Mesendoderm (in vitro differentiated cells): ENCODE results near the gene GPR150.
A peak's percentile ranks its signal among the peaks of the same experiment; 100 is the strongest.

ENCODE experiments used
- DNase-seq: peaks from one replicate; pipeline ENCODE4 v3.0.0; 2013
- H2AK5ac ChIP-seq: 2 replicates; pipeline ENCODE4 v1.6.1; 2013; ENCODE audit warnings: low read length, inconsistent platforms
- H2BK120ac ChIP-seq: 2 replicates; pipeline ENCODE4 v1.6.1; 2013; ENCODE audit warnings: low read depth, mild to moderate bottlenecking, low read length, moderate library complexity, mixed read lengths
- H2BK15ac ChIP-seq: replicated peaks from 2 replicates; pipeline ENCODE4 v1.6.1; 2013; ENCODE audit warnings: low read depth, mild to moderate bottlenecking, moderate library complexity
- H2BK5ac ChIP-seq: 2 replicates; pipeline ENCODE4 v1.6.1; 2013; ENCODE audit warnings: low read length, inconsistent platforms
- H3K18ac ChIP-seq: 2 replicates; pipeline ENCODE4 v1.6.1; 2013; ENCODE audit warnings: mild to moderate bottlenecking, low read length, mixed read lengths
- H3K23ac ChIP-seq: one replicate; pipeline ENCODE4 v1.6.1; 2013; ENCODE audit warnings: low read length
- H3K27ac ChIP-seq: 2 replicates; pipeline ENCODE4 v1.5.1; 2013; ENCODE audit warnings: low read depth, mild to moderate bottlenecking, inconsistent platforms, low read length, moderate library complexity
- H3K27me3 ChIP-seq: 2 replicates; pipeline ENCODE4 v1.6.1; 2013; ENCODE audit warnings: low read length, control low read depth, mild to moderate bottlenecking, inconsistent platforms; ENCODE audit not compliant: insufficient read depth, poor library complexity
- H3K36me3 ChIP-seq: 2 replicates; pipeline ENCODE4 v1.6.1; 2013; ENCODE audit warnings: low read length, inconsistent platforms; ENCODE audit not compliant: control insufficient read depth, insufficient read depth
- H3K4ac ChIP-seq: one replicate; pipeline ENCODE4 v1.6.1; 2013; ENCODE audit warnings: low read depth, mild to moderate bottlenecking, low read length, moderate library complexity
- H3K4me1 ChIP-seq: 2 replicates; pipeline ENCODE4 v1.6.1; 2013; ENCODE audit warnings: low read depth, low read length, inconsistent platforms; ENCODE audit not compliant: control insufficient read depth
- H3K4me2 ChIP-seq: 2 replicates; pipeline ENCODE4 v1.6.1; 2013; ENCODE audit warnings: low read length
- H3K4me3 ChIP-seq: 2 replicates; pipeline ENCODE4 v1.5.1; 2013; ENCODE audit warnings: mild to moderate bottlenecking, low read length
- H3K56ac ChIP-seq: one replicate; pipeline ENCODE4 v1.6.1; 2013; ENCODE audit warnings: low read length
- H3K79me1 ChIP-seq: 2 replicates; pipeline ENCODE4 v1.6.1; 2013; ENCODE audit warnings: low read length, inconsistent platforms
- H3K79me2 ChIP-seq: 2 replicates; pipeline ENCODE4 v1.6.1; 2013; ENCODE audit warnings: mild to moderate bottlenecking, low read length; ENCODE audit not compliant: control insufficient read depth, insufficient read depth
- H3K9ac ChIP-seq: 2 replicates; pipeline ENCODE4 v1.6.1; 2013; ENCODE audit warnings: low read length, inconsistent platforms
- H4K5ac ChIP-seq: one replicate; pipeline ENCODE4 v1.6.1; 2013; ENCODE audit warnings: low read length
- H4K8ac ChIP-seq: one replicate; pipeline ENCODE4 v1.6.1; 2013; ENCODE audit warnings: low read depth, mild to moderate bottlenecking, control low read depth, low read length, moderate library complexity
- WGBS: extraction: QIAGEN DNeasy Blood & Tissue Kit; methylation state at CpG from one replicate; pipeline ENCODE4 v1.1.7; 2013; ENCODE audit warnings: low lambda C conversion rate, missing lambda C conversion rate; ENCODE audit not compliant: insufficient coverage; ENCODE audit errors: extremely low coverage; 5-methylcytosine and 5-hydroxymethylcytosine counted together

The GPR150 gene

DNA sequence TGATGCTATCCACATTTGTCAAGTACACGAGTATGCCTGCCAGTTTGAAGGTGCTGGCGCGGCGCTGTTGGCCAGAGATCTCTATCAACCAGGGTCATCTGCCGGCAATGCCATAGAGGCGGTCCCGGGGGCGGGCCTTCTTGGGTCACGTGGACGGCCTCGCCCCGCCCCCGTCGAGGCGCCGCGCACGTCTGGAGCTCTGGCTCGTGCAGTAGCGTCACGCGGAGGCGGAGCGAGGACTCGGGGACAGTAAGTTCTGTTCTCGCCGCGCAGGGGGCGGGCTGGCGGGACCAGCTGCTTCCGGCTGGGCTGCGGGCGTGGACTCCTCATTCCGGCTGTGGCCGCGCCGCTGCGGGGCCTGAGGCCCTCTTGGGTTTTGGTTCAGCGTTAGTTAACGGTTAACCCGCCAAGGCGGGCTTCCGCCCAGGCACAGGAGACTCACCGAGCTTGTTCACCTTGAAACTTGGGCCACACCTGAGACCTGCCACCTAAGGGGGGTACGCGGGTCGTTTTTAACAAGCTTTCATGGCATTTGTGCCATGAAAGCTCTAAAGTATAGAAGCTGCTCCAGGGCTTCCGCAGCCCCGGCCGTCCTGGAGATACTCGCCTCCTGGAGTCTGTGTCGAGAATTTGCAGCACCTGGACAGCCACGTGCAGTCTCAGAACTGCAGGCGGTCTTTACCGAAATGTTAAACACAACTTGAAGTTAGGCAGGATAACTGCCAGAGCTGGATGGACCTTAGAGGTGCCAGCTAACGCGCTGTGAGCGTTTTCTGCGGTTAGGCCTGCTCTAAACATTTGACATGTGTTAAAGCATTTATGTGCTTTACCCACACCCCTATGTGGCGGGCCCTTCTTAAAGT is 26.9 kb downstream of the GPR150 start, which contains the start of gene RFESD:
Gene RFESD, plus strand, starts transcription at position 209 of the 863 bp plus-strand sequence. CDS start 5,495 bp downstream, outside the sequence.
- H3K23ac ChIP-seq = peak within 1 kb of the TSS; percentile 70
- peak within 1 kb of the TSS; percentile 56 for H3K4me2 ChIP-seq
- peak; percentile 99 for DNase-seq
- H2BK120ac ChIP-seq = peak within 1 kb of the TSS; percentile 86
- H2BK15ac ChIP-seq = peak within 1 kb of the TSS; percentile 12
- H3K27ac ChIP-seq = peak within 1 kb of the TSS; percentile 86
- no peaks in the 10 kb centered on the region for H3K4me1 ChIP-seq
- H3K56ac ChIP-seq = peak within 1 kb of the TSS; percentile 85
- no peak within 1 kb of the TSS for H3K4me3 ChIP-seq
- no peak within 1 kb of the TSS for H4K8ac ChIP-seq
- no peak within 1 kb of the TSS for H2AK5ac ChIP-seq
- peak within 1 kb of the TSS; percentile 24 for H3K18ac ChIP-seq
- no peaks in the 10 kb centered on the region for H3K27me3 ChIP-seq
- no peaks in the 10 kb centered on the region for H3K36me3 ChIP-seq
- no peaks in the 10 kb centered on the region for H3K79me1 ChIP-seq
- WGBS = no CpG with 5 or more reads among the region's 60 CpGs
- H3K79me2 ChIP-seq = no peaks in the 10 kb centered on the region
- peak within 1 kb of the TSS; percentile 61 for H2BK5ac ChIP-seq
- peak within 1 kb of the TSS; percentile 97 for H3K4ac ChIP-seq
- no peak within 1 kb of the TSS for H4K5ac ChIP-seq
- peak within 1 kb of the TSS; percentile 76 for H3K9ac ChIP-seq

DNA sequence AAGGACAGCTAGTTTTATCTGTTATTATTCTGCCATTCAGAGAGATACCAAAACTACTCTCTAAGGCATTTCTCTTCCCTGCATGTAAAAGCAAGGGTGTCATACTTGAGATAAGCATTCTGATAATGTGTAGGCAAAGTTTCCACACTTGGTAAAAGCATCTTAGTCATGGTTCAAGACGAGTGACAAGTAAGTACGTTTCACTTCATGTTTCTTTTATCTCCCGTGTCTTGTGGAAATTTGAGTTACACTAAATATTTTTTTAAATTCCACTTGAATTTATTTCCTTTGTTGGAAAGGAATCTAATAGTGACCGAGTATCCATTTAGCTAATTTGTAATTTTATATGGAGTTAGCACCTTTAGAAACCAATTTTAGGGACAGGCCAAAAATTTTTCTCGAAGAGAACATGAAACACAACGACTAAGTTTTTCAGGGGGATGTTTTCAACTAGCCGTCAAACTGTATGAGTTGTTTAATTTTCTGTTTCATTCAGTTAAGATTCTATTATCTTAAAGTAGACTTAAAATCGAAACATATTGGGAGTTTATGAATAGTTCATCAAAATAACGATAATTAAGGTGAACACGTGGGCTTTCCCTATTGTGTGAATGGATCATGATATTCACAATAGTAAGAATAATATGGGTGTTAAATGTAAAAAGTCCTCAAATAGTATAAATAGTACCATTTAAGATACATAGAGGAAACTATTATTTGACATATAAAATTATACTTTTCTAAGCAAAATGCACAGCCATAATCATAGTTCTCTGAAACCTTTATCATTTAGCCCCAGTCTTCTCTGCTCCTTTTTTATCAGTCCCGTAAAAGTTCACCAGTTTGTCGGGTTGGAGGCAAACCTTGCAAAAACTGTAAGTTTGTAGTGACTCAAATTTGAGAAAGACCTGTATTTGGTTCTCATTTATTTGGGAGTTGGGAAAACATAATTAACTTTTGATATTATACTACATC is 28.3 kb downstream of the GPR150 start:
- H3K4me1 ChIP-seq = no peaks in the 10 kb centered on the region
- H3K56ac ChIP-seq = no peak overlapping the region
- no peak overlapping the region for H3K4ac ChIP-seq
- H3K4me3 ChIP-seq = no peak overlapping the region
- H4K8ac ChIP-seq = no peak overlapping the region
- WGBS = no CpG with 5 or more reads among the region's 12 CpGs
- no peak overlapping the region for H2BK120ac ChIP-seq
- no peak overlapping the region for H3K23ac ChIP-seq
- no peak overlapping the region for H2AK5ac ChIP-seq
- no peaks in the 10 kb centered on the region for H3K36me3 ChIP-seq
- H3K27ac ChIP-seq = no peak overlapping the region
- H3K18ac ChIP-seq = no peak overlapping the region
- H4K5ac ChIP-seq = no peak overlapping the region
- peak; percentile 84 for DNase-seq
- no peak overlapping the region for H2BK5ac ChIP-seq
- H3K79me2 ChIP-seq = no peaks in the 10 kb centered on the region
- no peaks in the 10 kb centered on the region for H3K27me3 ChIP-seq
- no peaks in the 10 kb centered on the region for H3K79me1 ChIP-seq
- H2BK15ac ChIP-seq = no peak overlapping the region
- H3K9ac ChIP-seq = no peak overlapping the region
- H3K4me2 ChIP-seq = no peak overlapping the region

DNA sequence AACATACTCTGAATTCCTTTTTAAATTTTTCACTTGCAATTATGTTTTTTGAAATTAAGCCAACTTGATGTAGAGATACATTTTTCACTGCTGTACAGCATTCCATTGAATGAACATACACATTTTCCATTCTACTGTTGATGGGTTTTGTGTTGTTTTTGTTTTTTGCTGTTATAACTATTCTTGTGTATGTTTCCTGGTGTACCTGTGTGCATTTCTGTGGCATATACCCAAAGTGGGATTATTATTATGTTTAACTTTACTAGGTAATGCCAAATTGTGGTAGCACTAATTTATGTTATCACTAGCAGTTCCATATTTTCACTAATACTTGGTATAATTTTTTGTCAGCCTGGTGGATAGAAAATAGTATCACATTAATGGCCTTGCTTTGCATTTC is 29.4 kb downstream of the GPR150 start:
- no peak overlapping the region for H2BK5ac ChIP-seq
- H3K36me3 ChIP-seq = no peaks in the 10 kb centered on the region
- no peak overlapping the region for H4K5ac ChIP-seq
- DNase-seq = no peak
- H3K4ac ChIP-seq = no peak overlapping the region
- no peaks in the 10 kb centered on the region for H3K79me1 ChIP-seq
- H3K79me2 ChIP-seq = no peaks in the 10 kb centered on the region
- H3K56ac ChIP-seq = no peak overlapping the region
- H3K18ac ChIP-seq = no peak overlapping the region
- H2BK120ac ChIP-seq = no peak overlapping the region
- no peak overlapping the region for H3K9ac ChIP-seq
- H3K4me1 ChIP-seq = no peaks in the 10 kb centered on the region
- no peak overlapping the region for H3K27ac ChIP-seq
- H4K8ac ChIP-seq = no peak overlapping the region
- no peak overlapping the region for H3K4me2 ChIP-seq
- no peak overlapping the region for H3K4me3 ChIP-seq
- no peak overlapping the region for H3K23ac ChIP-seq
- H2AK5ac ChIP-seq = no peak overlapping the region
- no peak overlapping the region for H2BK15ac ChIP-seq
- no peaks in the 10 kb centered on the region for H3K27me3 ChIP-seq

DNA sequence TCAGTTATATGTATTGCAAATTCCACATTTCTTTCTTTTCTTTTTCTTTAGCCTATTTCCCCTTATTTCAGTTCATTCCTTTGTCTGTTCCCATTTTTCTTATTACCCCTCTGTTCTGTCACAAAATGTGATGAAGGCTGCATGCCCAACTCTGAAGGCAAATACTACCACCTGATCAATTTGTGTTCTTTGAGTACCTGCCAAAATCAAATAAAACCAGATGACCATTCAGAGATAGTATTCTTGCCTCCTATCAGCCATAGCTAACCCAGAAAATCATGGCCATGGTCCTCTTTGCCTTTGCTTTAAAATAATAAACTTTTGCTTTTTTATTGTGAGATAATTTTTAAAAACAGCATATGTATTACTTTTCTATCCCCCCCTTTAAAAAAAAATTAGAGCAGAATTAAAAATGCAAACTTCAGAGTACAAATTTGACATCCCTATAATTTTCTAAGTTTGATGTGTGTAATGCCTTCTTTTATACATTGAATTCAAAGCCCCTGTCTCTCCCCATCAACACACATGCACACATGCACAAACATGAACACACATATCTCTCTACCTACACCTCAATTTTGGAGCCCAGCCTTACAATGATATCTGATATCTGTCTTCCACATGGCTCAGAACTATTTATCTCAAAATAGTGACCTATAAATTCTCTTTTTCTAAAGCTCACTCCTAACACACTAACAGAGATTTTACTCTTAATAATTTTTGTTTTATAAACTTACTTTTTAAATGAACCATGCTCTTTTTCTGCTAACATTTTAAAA is 30.1 kb downstream of the GPR150 start:
- H3K9ac ChIP-seq = no peak overlapping the region
- peak overlapping the region; percentile 74 for H2BK15ac ChIP-seq
- H3K27me3 ChIP-seq = no peaks in the 10 kb centered on the region
- H3K4me1 ChIP-seq = no peaks in the 10 kb centered on the region
- no peak overlapping the region for H3K4me3 ChIP-seq
- no peaks in the 10 kb centered on the region for H3K79me2 ChIP-seq
- no peak overlapping the region for H3K23ac ChIP-seq
- H3K18ac ChIP-seq = no peak overlapping the region
- no peak overlapping the region for H3K4me2 ChIP-seq
- DNase-seq = no peak
- no peaks in the 10 kb centered on the region for H3K79me1 ChIP-seq
- no peak overlapping the region for H3K56ac ChIP-seq
- no peaks in the 10 kb centered on the region for H3K36me3 ChIP-seq
- no peak overlapping the region for H2BK5ac ChIP-seq
- no peak overlapping the region for H3K27ac ChIP-seq
- no peak overlapping the region for H3K4ac ChIP-seq
- no peak overlapping the region for H2BK120ac ChIP-seq
- no peak overlapping the region for H4K8ac ChIP-seq
- H4K5ac ChIP-seq = no peak overlapping the region
- H2AK5ac ChIP-seq = no peak overlapping the region

DNA sequence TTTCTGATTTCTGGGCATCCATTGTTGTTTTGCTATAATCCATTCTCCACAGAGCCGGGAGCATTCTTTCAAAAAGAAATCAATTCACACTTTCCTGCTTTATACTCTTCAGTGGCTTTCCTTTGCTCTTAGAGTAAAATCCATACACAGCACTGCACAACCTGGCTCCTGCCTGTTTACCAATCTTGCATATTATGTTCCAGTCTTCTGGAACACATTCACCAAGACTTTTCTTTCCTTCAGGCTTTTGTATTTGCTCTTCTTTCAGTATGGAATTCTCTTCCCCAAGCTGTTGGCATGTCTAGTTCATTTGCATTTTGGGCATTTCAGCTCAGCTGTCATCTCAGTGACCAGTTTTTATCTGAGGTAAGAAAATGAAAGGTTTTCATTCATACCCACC is 33.0 kb downstream of the GPR150 start:
- H2AK5ac ChIP-seq = no peak overlapping the region
- no peak overlapping the region for H2BK15ac ChIP-seq
- H2BK120ac ChIP-seq = no peak overlapping the region
- no peak overlapping the region for H4K8ac ChIP-seq
- H3K27me3 ChIP-seq = no peaks in the 10 kb centered on the region
- no peak overlapping the region for H3K4me3 ChIP-seq
- no peaks in the 10 kb centered on the region for H3K36me3 ChIP-seq
- H3K56ac ChIP-seq = no peak overlapping the region
- no peak overlapping the region for H3K9ac ChIP-seq
- no peak for DNase-seq
- no peak overlapping the region for H3K27ac ChIP-seq
- no peak overlapping the region for H3K4me2 ChIP-seq
- no CpG with 5 or more reads among the region's 1 CpG for WGBS
- H2BK5ac ChIP-seq = no peak overlapping the region
- H3K18ac ChIP-seq = no peak overlapping the region
- H3K79me1 ChIP-seq = no peaks in the 10 kb centered on the region
- H4K5ac ChIP-seq = no peak overlapping the region
- no peak overlapping the region for H3K4ac ChIP-seq
- no peak overlapping the region for H3K23ac ChIP-seq
- no peaks in the 10 kb centered on the region for H3K4me1 ChIP-seq
- H3K79me2 ChIP-seq = no peaks in the 10 kb centered on the region
